Kidney glomerular epithelial cell (primary cell): ENCODE results near the gene TIMM8A.
"Not testable (repeated sequence)": the region's sequence is repeated elsewhere in the genome, so short reads cannot be mapped to it uniquely, and the experiment has no call there.

ENCODE experiments used
- DNase-seq: peaks from one replicate; lab custom pipeline; 2025; lab: John Stamatoyannopoulos, UW

Gene TIMM8A

GRCh38 chrX:101359966-101360365, 11.4 kb upstream of the TIMM8A start:
- DNase-seq, result no peak

- no peak for DNase-seq
Observed at GRCh38 chrX:101357166-101357795, 8.7 kb upstream of the TIMM8A start.

- no peak for DNase-seq
Observed at GRCh38 chrX:101349193-101349562, 636 bp upstream of the TIMM8A start.

- no peak for DNase-seq
Observed at GRCh38 chrX:101347859-101348451, 587 bp downstream of the TIMM8A start.

- DNase-seq, result no peak
Observed at GRCh38 chrX:101337776-101338271, 10.7 kb downstream of the TIMM8A start.

GRCh38 chrX:101334310-101334709, 14.2 kb downstream of the TIMM8A start:
- DNase-seq, result not testable (repeated sequence)

- DNase-seq, result not testable (repeated sequence)
Observed at GRCh38 chrX:101326600-101326999, 21.9 kb downstream of the TIMM8A start.

- DNase-seq, result no peak
Observed at GRCh38 chrX:101303790-101304189, 44.8 kb downstream of the TIMM8A start.
